GM18517 (cell line): ENCODE results near the gene SYCE3.
A peak's percentile ranks its signal among the peaks of the same experiment; 100 is the strongest.
"Not testable (repeated sequence)": the region's sequence is repeated elsewhere in the genome, so short reads cannot be mapped to it uniquely, and the experiment has no call there.

ENCODE experiments used
- ATAC-seq: cut with Tn5 transposase; IDR thresholded peaks from one replicate; pipeline ENCODE4 v1.9.1; 2021; ENCODE audit warnings: mild to moderate bottlenecking, moderate library complexity; ENCODE audit not compliant: unreplicated experiment

Gene SYCE3

GRCh38 chr22:50522806-50523438, 39.8 kb downstream of the SYCE3 start:
- ATAC-seq, result no peak

- ATAC-seq, result no peak
These were observed 40.4 kb downstream of the SYCE3 start for GRCh38 chr22:50522208-50522805.

- ATAC-seq, result no peak
These were observed 41.0 kb downstream of the SYCE3 start for GRCh38 chr22:50521710-50522109.

GRCh38 chr22:50520826-50521453, 41.8 kb downstream of the SYCE3 start:
- no peak for ATAC-seq

GRCh38 chr22:50520184-50520583, 42.5 kb downstream of the SYCE3 start:
- ATAC-seq, result not testable (repeated sequence)

- no peak for ATAC-seq
These were observed 43.6 kb downstream of the SYCE3 start for GRCh38 chr22:50519151-50519550.

- no peak for ATAC-seq
These were observed 44.1 kb downstream of the SYCE3 start for GRCh38 chr22:50518606-50519005.

- ATAC-seq, result no peak
These were observed 45.0 kb downstream of the SYCE3 start for GRCh38 chr22:50517495-50518260.

- no peak for ATAC-seq
These were observed 45.8 kb downstream of the SYCE3 start for GRCh38 chr22:50516891-50517290.

- ATAC-seq, result no peak
These were observed 46.7 kb downstream of the SYCE3 start for GRCh38 chr22:50516068-50516467.

- no peak for ATAC-seq
These were observed 49.5 kb downstream of the SYCE3 start for GRCh38 chr22:50513175-50513574.

GRCh38 chr22:50508897-50509296, 53.8 kb downstream of the SYCE3 start:
- ATAC-seq, result no peak

GRCh38 chr22:50507991-50508884, 54.5 kb downstream of the SYCE3 start, which contains the start of gene NCAPH2:
Gene NCAPH2, plus strand, starts transcription at chr22:50508224. Its CDS starts 114 bp downstream, at chr22:50508338.
- ATAC-seq, result peak; percentile 67

- peak; percentile 37 for ATAC-seq
These were observed 55.2 kb downstream of the SYCE3 start, which contains the start of gene LMF2 for GRCh38 chr22:50507421-50507990. Gene LMF2, minus strand, starts transcription at chr22:50507702. Its CDS starts 27 bp downstream, at chr22:50507675.

GRCh38 chr22:50506611-50507420, 55.9 kb downstream of the SYCE3 start:
- no peak for ATAC-seq

GRCh38 chr22:50505776-50506610, 56.7 kb downstream of the SYCE3 start:
- ATAC-seq, result no peak

GRCh38 chr22:50505276-50505775, 57.4 kb downstream of the SYCE3 start:
- ATAC-seq, result no peak
